HCT116 (cell line): ENCODE data around the gene ACTR6. TPM values are rescaled to one million over a fixed set of nuclear protein-coding genes. Genes with fewer than 3 reads are reported as not detected.

ENCODE experiments used
- ATAC-seq: fragments of 200-7000 bp; cut with Tn5 transposase; 2 replicates; pipeline ENCODE4 v1.9.1; 2020; ENCODE audit warnings: mild to moderate bottlenecking, moderate library complexity
- BruUV-seq: library from RNA; stranded (reverse); fragments of 400-500 nt; replicated peaks from 2 replicates; lab custom pipeline; 2021; lab: Mats Ljungman, UMichigan
- CTCF ChIA-PET: fragments of 300-600 bp; sonication (Branson Sonifier 250); formaldehyde crosslinking; loops from one replicate; lab custom pipeline; 2021; ENCODE audit warnings: antibody characterized with exemption; lab: Charles Lee
- POLR2A ChIA-PET: fragments of 300-600, 350-600 bp; sonication (Branson Sonifier 250); formaldehyde crosslinking; loops from one replicate; lab custom pipeline; 2021; ENCODE audit warnings: antibody characterized with exemption; lab: Charles Lee
- RAD21 ChIA-PET, 2 experiments: fragments of 300-600 bp; sonication (Branson Sonifier 250); formaldehyde crosslinking; loops; one replicate each; lab custom pipeline; 2023; ENCODE audit warnings: low total read pairs in 2 of 2; ENCODE audit not compliant: uncharacterized antibody in 2 of 2, unreplicated experiment in 2 of 2, low non-redundant PET in 1 of 2; lab: Charles Lee
- DNase-seq: peaks from one replicate; pipeline ENCODE4 v3.0.0-alpha.2; 2010; ENCODE audit warnings: low read depth, low spot score
- H2AFZ ChIP-seq: fragments of 200-600 bp; shearing (Covaris generic), sonication (generic); 2 replicates; pipeline ENCODE4 v1.6.1; 2017; ENCODE audit warnings: low read depth, mixed run types, mixed read lengths, antibody characterized with exemption, low read length; ENCODE audit not compliant: poor library complexity, severe bottlenecking
- H3K27ac ChIP-seq: 2 replicates; pipeline ENCODE4 v1.5.1; 2012; ENCODE audit warnings: low read depth, low read length
- H3K27me3 ChIP-seq: fragments of 200-600 bp; sonication (generic); 2 replicates; pipeline ENCODE4 v1.6.1; 2016; ENCODE audit warnings: mixed run types, low read length, mixed read lengths; ENCODE audit not compliant: insufficient read depth
- H3K36me3 ChIP-seq, 2 experiments: fragments of 200-500 bp in 1 of 2; fragments of 200-600 bp in 1 of 2; sonication (Bioruptor generic) in 1 of 2; sonication (generic) in 1 of 2; 2 replicates each; pipeline versions ENCODE4 v1.5.1 to v1.6.1; 2014 to 2016; ENCODE audit warnings: low read length in 2 of 2, inconsistent platforms in 1 of 2, mixed read lengths in 1 of 2, mixed run types in 1 of 2; ENCODE audit not compliant: insufficient read depth in 2 of 2, control insufficient read depth in 1 of 2
- H3K4me1 ChIP-seq, 2 experiments: fragments of 200-600 bp in 1 of 2; sonication (generic) in 1 of 2; 2 replicates each; pipeline versions ENCODE4 v1.5.1 to v1.6.1; 2012 to 2017; ENCODE audit warnings: low read length in 2 of 2, inconsistent platforms in 1 of 2, mild to moderate bottlenecking in 1 of 2, mixed read lengths in 1 of 2, mixed run types in 1 of 2, moderate library complexity in 1 of 2; ENCODE audit not compliant: insufficient read depth in 2 of 2, control insufficient read depth in 1 of 2
- H3K4me2 ChIP-seq: fragments of 200-600 bp; sonication (generic); 2 replicates; pipeline ENCODE4 v1.6.1; 2017; ENCODE audit warnings: mixed run types, low read length, mixed read lengths
- H3K4me3 ChIP-seq, 2 experiments: fragments of 200-600 bp in 1 of 2; sonication (generic) in 1 of 2; replicated peaks in 1 of 2; 2 replicates each; pipeline ENCODE4 v1.5.1; 2011 to 2016; ENCODE audit warnings: low read length in 2 of 2, control low read depth in 1 of 2, low read depth in 1 of 2, mild to moderate bottlenecking in 1 of 2, mixed read lengths in 1 of 2, mixed run types in 1 of 2
- H3K79me2 ChIP-seq: fragments of 200-600 bp; sonication (generic); 2 replicates; pipeline ENCODE4 v1.6.1; 2017; ENCODE audit warnings: mild to moderate bottlenecking, mixed run types, low read length, moderate library complexity, mixed read lengths; ENCODE audit not compliant: insufficient read depth
- H3K9ac ChIP-seq: fragments of 200-600 bp; sonication (generic); 2 replicates; pipeline ENCODE4 v1.6.1; 2016; ENCODE audit warnings: low read length, mixed read lengths
- H3K9me2 ChIP-seq: fragments of 200-600 bp; sonication (generic), shearing (Covaris generic); 2 replicates; pipeline ENCODE4 v1.6.1; 2017; ENCODE audit warnings: mixed run types, mild to moderate bottlenecking, moderate library complexity; ENCODE audit not compliant: insufficient read depth
- H3K9me3 ChIP-seq, 2 experiments: fragments of 200-500 bp in 1 of 2; fragments of 200-600 bp in 1 of 2; sonication (Bioruptor generic) in 1 of 2; sonication (generic) in 1 of 2; 2 replicates each; pipeline ENCODE4 v1.6.1; 2014 to 2017; ENCODE audit warnings: low read length in 2 of 2, mixed read lengths in 2 of 2, inconsistent platforms in 1 of 2, low read depth in 1 of 2, mild to moderate bottlenecking in 1 of 2, mixed run types in 1 of 2, moderate library complexity in 1 of 2; ENCODE audit not compliant: control insufficient read depth in 1 of 2, insufficient read depth in 1 of 2
- H4K20me1 ChIP-seq: fragments of 200-600 bp; sonication (generic), shearing (Covaris generic); 2 replicates; pipeline ENCODE4 v1.6.1; 2017; ENCODE audit warnings: mixed run types, mild to moderate bottlenecking, moderate library complexity; ENCODE audit not compliant: insufficient read depth
- CBX3 ChIP-seq: IDR thresholded peaks from 2 replicates; pipeline ENCODE4 v1.6.1; 2012; ENCODE audit warnings: low read depth
- CEBPB ChIP-seq: IDR thresholded peaks from 2 replicates; pipeline ENCODE4 v1.6.1; 2012; ENCODE audit warnings: low read depth
- JUND ChIP-seq: IDR thresholded peaks from 2 replicates; pipeline ENCODE4 v1.6.1; 2012
- POLR2AphosphoS5 ChIP-seq: IDR thresholded peaks from 2 replicates; pipeline ENCODE4 v1.6.1; 2011; ENCODE audit warnings: mild to moderate bottlenecking, low read depth, low read length, moderate library complexity
- SP1 ChIP-seq: IDR thresholded peaks from 2 replicates; pipeline ENCODE4 v1.6.1; 2012; ENCODE audit warnings: low read depth
- intact Hi-C: fragments of 100-400 bp; cut with micrococcal nuclease; formaldehyde crosslinking; loops from 2 replicates; pipeline ENCODE4 v1.10.0; 2022
- total RNA-seq: library from RNA; stranded (reverse); gene quantifications from one replicate; pipeline ENCODE4 v1.2.1, GENCODE V29; 2021; ENCODE audit not compliant: unreplicated experiment
- TF ChIP-seq, protein P1 (sequence below): IDR thresholded peaks from 2 replicates; pipeline ENCODE4 v1.6.1; 2012; ENCODE audit warnings: low read depth
- TF ChIP-seq, protein P2 (sequence below), 3 experiments: fragments of 200-600 bp in 1 of 3; sonication (generic) in 1 of 3; IDR thresholded peaks in 2 of 3; conservative IDR thresholded peaks in 1 of 3; 2 replicates each; pipeline ENCODE4 v1.5.1; 2012 to 2017; ENCODE audit warnings: low read depth in 2 of 3, low read length in 2 of 3, antibody characterized with exemption in 1 of 3, borderline replicate concordance in 1 of 3, control low read depth in 1 of 3, mild to moderate bottlenecking in 1 of 3, mixed read lengths in 1 of 3, mixed run types in 1 of 3, moderate library complexity in 1 of 3; ENCODE audit not compliant: insufficient read depth in 1 of 3
- TF ChIP-seq, protein P3 (sequence below): IDR thresholded peaks from 2 replicates; pipeline ENCODE4 v1.6.1; 2012

Gene ACTR6
- total RNA-seq, 1 experiment from 2014 or later, result 40.4 TPM

DNA sequence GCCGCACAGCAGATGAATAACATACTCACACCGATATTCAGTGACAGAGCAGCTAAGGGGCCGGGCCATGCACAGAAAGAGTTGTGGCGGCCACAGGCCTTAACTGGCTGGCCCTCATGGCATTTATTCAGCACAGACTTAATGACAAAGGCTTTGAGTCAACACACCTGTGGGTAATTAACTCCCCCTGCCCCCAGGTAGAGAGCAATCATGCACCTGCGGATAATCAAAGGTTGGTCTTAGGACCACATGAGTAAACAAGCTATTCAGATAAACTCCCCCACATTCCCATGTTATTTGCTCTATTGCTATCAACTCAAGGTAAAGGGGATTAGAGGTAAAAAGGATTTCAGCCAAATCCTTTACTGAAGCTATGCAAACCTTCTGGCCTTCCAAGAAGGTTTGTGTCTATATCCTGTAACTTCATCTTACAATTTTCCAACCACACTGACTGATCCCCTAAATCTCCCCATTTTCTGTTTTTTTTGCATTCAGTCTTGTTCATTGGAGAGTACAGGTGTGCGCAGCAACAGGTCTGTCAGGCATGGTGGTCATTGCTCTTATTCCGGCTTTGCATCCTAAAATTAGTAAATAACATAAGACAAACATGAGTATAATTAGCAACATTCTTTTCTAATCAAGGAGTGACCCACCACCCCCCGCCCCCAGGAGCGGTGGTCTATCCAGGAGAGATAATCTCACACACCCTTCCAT, 41.1 kb upstream of the ACTR6 start (continued):
- TF ChIP-seq CEBPB (no peak), JUND (no peak)
- TF ChIP-seq, protein P1, sequence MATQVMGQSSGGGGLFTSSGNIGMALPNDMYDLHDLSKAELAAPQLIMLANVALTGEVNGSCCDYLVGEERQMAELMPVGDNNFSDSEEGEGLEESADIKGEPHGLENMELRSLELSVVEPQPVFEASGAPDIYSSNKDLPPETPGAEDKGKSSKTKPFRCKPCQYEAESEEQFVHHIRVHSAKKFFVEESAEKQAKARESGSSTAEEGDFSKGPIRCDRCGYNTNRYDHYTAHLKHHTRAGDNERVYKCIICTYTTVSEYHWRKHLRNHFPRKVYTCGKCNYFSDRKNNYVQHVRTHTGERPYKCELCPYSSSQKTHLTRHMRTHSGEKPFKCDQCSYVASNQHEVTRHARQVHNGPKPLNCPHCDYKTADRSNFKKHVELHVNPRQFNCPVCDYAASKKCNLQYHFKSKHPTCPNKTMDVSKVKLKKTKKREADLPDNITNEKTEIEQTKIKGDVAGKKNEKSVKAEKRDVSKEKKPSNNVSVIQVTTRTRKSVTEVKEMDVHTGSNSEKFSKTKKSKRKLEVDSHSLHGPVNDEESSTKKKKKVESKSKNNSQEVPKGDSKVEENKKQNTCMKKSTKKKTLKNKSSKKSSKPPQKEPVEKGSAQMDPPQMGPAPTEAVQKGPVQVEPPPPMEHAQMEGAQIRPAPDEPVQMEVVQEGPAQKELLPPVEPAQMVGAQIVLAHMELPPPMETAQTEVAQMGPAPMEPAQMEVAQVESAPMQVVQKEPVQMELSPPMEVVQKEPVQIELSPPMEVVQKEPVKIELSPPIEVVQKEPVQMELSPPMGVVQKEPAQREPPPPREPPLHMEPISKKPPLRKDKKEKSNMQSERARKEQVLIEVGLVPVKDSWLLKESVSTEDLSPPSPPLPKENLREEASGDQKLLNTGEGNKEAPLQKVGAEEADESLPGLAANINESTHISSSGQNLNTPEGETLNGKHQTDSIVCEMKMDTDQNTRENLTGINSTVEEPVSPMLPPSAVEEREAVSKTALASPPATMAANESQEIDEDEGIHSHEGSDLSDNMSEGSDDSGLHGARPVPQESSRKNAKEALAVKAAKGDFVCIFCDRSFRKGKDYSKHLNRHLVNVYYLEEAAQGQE, result no peak

DNA sequence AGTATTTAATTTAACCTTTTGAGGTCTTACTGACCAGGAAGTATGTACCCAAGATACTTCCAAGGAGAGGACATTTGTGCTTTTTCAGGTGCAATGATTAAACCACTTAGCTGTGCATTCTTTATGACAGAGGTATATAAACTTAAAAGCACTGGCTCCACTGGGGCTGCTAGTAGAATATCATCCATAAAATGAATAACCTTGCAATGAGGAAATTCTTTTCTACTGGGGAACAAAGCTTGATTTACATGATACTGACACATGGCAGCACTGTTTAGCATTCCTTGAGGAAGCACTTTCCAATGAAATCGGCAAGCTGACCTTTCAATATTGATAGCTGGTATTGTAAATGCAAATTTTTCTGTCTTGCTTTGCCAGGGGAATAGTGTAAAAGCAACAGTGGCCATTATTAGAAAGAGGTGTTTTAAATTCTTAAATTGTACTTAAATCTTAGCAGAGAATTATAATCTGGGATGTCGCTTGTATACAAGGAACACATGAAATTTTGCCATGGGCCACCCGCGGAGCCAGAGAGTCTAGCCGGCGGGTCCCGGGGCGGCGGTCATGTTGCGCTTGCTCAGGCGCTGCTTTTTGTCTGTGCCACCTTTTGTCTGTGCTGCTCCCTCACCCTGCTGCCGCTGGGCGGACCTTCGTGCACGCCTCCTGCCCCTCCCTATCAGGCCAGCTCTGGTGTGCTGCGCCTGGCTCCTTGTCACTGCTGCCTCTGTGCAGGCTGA, 37.0 kb upstream of the ACTR6 start:
- Histone ChIP-seq H3K4me3 (peak overlapping the region; percentile 8 to 48; a peak in 3 of 4 replicates), H3K4me2 (peak overlapping the region; percentile 76), H3K27me3 (no peaks in the 10 kb centered on the region), H3K79me2 (no peaks in the 10 kb centered on the region), H3K9me2 (no peaks in the 10 kb centered on the region), H3K36me3 (no peaks in the 10 kb centered on the region), H3K9me3 (no peaks in the 10 kb centered on the region), H4K20me1 (no peaks in the 10 kb centered on the region), H3K9ac (peak overlapping the region; percentile 30; the same call in 1 of the 2 replicates), H3K27ac (no peak overlapping the region), H2AFZ (no peak overlapping the region), H3K4me1 (peaks cover 4 to 13% of the 10 kb centered on the region in 2 experiments)
- intact Hi-C loops, result no loop called here
- ChIA-PET CTCF (interaction anchor here (4.1 kb wide), 1 partner anchor 9 kb away, joined by 18 read pairs; no protein-coding TSS in a partner anchor), POLR2A (no interaction called here), RAD21 (interaction anchor here in 1 of 2 experiments (0.7 kb wide), 1 partner anchor 159 kb away, joined by 3 read pairs; no protein-coding TSS in a partner anchor)
- peak; percentile 64 for DNase-seq
- TF ChIP-seq, protein P2, sequence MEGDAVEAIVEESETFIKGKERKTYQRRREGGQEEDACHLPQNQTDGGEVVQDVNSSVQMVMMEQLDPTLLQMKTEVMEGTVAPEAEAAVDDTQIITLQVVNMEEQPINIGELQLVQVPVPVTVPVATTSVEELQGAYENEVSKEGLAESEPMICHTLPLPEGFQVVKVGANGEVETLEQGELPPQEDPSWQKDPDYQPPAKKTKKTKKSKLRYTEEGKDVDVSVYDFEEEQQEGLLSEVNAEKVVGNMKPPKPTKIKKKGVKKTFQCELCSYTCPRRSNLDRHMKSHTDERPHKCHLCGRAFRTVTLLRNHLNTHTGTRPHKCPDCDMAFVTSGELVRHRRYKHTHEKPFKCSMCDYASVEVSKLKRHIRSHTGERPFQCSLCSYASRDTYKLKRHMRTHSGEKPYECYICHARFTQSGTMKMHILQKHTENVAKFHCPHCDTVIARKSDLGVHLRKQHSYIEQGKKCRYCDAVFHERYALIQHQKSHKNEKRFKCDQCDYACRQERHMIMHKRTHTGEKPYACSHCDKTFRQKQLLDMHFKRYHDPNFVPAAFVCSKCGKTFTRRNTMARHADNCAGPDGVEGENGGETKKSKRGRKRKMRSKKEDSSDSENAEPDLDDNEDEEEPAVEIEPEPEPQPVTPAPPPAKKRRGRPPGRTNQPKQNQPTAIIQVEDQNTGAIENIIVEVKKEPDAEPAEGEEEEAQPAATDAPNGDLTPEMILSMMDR (IDR thresholded peaks at IDR 0.05 in 2 of 3, conservative IDR thresholded peaks at IDR 0.05 in 1 of 3; ENCODE audit: borderline replicate concordance in 1 of 3, insufficient read depth in 1 of 3, low read depth in 2 of 3, low read length in 2 of 3), result peak in 2 of 3 experiments; percentile 22 to 24; a peak in 2 of 6 replicates
- TF ChIP-seq SP1 (no peak), CBX3 (peak; percentile 74; the same call in 1 of the 2 replicates), POLR2AphosphoS5 (peak; percentile 61)
- TF ChIP-seq, protein P3, sequence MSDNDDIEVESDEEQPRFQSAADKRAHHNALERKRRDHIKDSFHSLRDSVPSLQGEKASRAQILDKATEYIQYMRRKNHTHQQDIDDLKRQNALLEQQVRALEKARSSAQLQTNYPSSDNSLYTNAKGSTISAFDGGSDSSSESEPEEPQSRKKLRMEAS, result peak; percentile 63
- no TSS peak for BruUV-seq
- ATAC-seq, result peak; percentile 100
